ENCODE measurements around the gene DHCR24.

The DHCR24 gene

DNA sequence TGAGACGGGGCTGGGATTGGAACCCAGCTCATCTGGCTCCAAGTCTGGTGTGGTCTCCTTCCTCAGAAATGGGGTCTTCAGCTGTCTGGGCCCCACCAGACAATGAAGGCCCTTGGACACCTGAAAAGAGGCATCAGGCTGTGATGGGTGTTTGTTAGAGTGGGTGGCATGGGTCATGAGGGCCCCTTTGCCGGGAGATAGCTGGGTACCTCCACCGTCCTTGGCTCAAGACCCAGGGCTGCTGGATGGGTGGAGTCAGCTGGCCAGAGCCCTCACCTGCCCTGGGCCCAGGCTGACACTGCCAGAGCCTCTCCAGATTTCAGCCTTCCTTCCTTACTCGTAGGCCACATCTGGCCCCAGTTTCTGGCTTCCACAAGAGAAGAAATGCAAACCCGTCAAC, 72.4 kb downstream of the DHCR24 start:
- no peak for DNase-seq

DNA sequence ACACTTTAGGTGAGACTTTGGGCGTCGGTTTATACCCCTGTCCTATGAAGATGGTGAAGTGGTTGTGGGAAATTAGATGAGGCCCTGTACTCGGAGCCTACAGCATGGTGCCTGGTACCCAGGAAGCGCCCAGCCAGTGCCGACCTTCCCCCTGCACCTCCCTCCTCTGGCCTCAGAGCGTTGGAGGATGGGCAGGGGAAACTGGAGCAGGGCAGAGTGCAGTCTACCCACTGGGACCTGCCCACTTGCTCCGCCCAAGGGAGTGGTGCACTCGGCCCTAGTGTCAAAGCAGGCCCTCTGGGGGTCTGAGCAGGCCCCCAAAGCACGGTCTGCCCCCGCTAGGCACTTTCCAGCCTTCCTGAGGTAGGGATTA, 72.9 kb downstream of the DHCR24 start:
- DNase-seq, result no peak

DNA sequence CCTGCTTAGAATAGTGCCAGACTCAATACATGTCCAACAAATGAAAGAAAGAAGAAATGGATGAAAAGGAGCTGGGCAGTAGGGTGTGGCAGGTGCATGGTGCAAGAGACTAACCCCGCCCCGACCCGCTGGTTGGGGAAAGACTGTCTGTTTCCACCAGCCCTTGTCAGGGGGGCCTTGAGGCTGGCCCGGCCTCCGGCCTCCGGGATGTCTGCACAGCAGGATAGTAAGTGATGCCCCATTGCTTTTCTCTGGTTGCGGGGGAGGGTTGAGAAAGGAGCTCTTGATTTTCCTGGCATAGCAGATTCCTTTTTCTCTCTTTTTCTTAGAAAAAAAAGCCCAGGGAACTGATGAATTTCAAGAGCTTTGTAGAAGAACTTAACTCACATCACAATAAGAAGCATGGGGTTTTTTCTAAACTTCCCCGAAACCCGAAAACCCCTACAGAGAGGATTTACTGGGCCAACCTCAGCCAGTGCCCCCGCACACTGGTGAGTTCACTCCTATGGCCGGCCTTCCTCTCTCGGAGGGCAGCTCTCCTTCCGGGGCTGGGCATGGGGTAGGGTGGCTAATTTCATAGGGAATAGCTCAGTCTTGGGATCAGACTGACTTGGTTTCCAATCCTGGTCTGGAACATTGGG, 73.4 kb downstream of the DHCR24 start:
- no peak for DNase-seq

DNA sequence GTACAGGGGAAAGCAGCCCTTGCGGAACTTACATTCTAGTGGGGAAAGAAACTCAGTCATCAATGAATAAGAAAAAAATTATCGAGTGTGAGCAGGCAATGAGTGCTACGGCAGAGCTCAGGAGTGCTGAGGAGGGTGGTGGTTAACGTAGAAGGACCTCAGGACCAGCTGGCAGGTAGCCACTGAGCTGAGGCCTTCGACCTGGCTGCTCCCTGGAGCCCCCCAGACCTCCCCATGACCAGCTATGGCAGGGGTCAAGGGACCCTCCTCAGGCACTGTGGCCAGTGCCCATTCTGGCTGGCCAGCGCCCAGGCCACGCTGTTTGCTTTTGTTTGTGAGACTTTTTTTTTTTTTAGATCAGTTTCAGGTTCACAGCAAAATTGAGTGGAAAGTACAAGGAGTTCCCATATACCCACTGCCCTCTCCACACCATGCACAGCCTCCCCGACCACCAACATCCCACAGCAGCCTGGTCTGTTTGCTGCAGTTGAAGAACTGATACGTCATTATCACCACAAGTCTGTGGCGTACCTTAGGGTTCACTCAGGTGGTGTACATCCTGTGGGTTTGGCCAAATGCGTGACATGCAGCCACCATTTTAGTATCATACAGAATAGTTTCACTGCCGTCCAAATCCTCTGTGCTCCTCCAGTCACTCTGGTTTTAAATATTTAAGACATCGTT, 74.1 kb downstream of the DHCR24 start:
- no peak for DNase-seq

DNA sequence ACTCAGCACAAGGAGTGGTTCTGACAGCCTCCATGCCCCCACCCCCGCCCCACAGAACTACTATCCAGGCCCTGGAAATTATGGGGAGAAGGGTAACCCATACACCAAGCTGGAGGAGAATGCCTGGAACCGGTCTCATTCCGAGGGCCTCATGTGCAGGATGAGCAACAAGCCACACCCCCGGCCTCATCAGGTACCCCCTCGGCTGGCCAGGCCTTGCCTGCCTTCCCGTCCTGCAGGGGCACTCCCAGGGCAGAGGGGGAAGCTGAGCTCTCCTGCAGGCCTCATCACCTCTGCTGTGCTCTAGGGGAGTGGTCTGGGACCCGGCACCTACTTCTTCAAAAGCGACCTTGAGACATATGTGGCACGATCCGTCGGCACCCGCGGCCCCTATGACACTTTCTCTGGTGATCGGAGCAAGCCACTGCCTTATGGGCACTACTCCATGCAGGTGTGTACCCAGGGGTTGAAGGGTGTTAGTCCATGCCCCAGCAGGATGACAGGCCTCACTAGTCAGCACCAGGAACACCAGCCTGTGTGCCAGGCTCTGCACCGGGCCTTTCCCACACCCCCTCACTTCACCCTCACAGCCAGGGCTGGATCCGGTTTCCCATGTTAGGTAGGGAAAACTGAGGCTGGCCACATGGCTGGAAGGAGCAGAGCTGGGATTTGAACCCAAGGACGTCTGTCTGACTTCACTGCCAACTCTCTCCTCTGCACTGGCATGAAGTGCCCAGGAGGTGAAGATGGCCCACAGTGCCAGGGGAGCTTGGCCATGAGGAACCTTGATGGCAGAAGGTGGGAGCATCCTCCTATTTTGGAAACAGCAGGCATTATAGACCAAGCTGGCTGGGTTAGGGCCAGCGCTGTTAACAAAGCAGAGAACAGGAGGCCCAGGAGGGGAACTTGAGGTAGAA, 75.0 kb downstream of the DHCR24 start:
- no peak for DNase-seq

DNA sequence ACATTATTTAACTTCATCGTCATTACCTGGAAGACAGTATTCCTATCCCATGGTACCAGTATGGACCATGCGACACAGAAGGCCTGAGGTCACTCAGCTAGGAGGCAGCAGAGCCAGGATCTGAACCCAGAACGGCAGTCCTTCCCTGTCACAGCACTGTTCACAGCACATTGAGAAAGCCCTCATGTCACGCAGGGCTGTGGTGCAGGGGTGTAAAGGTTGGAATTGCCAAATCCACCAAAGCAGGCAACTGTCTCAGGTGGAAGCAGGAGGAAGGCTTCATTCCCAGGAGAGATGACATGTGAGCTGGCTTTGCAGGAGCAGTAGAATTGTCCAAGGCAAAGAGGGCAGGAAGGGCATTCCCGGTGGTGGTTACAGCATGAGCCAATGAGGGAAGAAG, 75.9 kb downstream of the DHCR24 start:
- no peak for DNase-seq

DNA sequence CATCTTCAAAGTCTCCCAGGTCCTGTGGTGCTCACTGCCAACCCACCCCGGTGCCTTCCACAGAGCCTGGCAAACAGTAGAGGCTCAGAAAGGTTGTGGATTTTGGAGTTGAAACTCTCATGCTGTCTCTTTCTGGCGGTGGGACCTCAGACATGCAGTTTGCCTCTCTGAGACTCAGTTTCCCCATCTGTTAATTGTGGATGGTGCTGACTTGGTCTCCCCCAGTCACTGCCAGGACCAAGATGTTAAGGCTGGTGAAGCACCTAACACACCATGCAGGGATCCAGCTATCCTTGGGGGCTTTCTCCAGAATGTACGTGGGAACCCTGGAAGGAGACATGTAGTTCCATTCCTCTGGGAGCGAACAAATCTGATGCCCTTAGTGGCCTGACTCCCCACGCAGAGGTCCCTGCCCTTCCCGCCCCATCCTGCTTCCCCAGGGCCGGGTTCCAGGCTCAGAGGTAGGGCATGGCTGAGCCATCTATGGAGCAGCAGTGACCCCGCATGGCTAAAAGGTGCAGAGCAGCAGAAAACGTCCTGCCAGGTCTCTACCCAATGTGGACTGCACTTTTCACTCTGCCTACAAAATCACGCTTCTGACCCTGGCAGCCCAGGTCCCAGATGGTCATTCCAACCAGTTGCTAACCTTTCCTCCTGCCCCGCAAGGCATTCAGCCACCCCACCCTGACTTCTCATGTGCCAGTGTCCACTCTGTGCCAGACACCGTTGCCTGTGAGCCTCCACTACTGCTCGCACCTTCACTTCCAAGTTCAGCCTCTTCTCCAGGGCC, 76.6 kb downstream of the DHCR24 start:
- peak in 1 of 2 experiments; percentile 41 for DNase-seq

DNA sequence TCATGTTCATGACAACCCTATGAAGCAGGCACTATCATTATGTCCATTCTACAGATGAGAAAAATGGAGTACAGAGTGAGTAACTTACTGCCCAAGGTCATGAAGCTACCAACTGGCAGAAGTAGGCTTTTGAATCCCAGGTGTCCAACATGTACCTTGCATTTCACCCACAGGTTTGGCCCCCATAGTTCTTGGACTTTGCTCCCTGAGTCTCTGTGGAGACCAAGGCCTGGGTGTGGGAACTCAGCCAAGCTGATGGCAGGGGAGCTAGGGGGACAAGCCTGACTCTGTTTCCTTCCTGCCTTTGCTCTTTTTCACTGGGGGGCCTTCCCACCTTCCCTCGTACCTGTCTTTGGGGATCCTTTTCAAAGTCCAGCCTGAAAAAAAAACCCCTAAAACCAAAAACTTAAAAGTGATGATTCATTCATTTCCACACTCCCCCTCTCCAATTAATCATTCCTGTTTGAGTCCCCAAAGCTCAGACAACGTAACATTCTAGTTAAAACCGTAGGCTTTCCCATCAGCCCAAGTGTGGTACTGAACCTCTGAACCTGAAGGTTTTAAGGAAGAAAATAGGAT, 77.4 kb downstream of the DHCR24 start:
- no peak for DNase-seq

DNA sequence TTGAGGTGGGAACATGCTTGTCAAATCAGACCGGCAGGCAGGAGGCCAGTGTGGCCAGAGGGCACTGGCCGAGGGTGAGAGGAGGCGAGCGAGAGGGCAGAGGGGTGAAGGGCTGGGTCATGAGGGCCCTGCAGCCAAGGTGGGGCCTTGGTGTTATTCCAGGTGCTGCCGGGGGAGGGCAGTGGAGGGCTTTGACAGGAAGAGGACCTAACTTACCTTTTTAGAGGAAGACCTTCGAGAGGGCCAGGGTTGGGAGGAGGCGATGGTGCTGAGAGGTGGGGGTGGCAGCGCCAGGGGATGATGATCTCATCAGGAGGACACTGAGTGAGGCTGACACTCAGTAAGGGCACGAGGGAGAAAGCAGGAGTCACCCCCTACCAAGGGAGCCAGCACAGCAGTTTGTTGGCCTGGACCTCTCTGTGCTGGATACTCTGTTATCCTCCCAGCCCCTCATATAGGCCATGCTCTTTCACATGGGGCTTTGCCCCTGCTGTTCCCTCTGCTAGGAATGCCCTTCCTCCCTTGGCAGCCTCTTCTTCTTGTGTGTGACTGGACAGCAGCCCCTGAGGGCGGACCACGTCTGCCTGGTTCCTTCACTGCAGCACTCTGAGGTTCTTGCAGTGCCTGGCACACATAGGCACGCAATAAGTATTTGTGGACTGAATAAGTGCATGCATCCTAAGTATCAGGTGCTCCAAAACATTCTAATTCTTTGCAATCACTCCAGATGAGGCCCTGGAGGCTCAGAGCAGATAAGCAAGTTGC, 78.4 kb downstream of the DHCR24 start:
- no peak for DNase-seq

DNA sequence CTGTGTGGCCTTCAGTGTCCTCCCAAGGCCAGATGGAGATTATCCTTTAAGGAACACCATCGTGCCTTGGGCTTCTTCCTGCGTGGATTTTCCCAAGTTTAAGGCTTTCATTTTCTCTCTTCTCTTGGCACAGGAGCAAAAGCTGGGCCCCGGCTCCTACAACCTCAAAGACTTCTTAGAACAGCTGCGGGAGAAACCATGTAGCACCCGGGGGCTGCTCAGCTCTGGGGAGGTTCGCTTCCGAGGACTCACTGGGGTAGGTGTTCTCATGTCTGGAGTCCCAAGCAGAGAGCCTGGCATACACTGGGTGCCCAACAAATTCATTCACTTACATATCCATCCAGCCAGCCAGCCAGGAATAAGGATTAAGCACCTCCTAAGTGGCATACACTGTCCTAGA, 79.2 kb downstream of the DHCR24 start:
- no peak for DNase-seq

DNA sequence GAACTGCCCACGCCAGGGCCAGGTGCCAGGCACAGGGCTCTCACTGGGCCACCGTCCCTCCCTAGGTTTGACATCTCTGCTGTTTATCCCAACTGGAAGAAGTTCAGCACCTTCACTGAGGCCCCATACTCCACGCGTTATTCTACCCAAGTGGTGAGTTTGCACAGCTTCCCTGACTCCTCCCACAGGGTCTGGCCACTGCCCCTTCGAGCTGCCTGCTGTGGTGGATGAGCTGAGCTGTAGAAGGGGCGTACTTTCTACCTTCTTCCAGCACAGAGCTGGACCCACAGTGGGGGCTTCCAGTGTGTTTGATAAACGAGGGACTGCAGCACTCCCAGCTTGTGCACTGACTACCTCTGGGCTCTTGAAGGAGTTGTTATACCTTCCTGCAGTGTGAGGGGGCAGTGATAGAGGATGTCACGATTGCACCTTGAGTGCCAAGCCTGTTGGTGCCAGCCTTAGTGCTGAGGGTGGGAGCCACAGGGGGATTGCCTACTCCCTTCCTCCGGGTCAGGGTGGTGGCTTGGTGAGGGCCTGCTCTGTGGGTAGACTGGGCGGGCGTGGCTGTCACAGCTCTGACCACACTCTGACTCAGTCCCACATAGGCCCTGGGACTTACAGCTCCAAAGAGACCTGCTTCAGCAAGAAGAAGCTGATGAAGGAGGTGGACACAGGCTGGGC, 79.9 kb downstream of the DHCR24 start:
- DNase-seq, result no peak

DNA sequence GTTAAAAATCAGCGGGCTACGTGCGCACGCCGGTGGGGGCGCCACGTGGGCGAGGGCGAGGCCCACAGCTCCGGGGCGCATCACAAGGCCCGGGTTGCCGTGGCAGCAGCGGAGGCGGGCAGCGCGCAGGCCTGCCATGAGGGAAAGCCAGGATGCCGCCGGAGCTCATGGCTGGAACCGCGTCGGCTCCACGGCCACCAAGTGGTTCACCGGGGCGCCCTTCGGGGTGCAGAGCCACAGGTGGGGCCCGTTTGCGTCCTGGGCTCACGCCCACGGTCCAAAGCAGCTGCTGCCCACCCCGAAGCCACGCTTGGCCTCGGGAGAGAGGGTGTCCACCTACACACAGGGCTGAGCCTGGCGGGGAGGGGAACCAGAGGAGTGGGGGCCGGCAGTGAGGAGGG, 81.0 kb downstream of the DHCR24 start:
- DNase-seq, result no peak

DNA sequence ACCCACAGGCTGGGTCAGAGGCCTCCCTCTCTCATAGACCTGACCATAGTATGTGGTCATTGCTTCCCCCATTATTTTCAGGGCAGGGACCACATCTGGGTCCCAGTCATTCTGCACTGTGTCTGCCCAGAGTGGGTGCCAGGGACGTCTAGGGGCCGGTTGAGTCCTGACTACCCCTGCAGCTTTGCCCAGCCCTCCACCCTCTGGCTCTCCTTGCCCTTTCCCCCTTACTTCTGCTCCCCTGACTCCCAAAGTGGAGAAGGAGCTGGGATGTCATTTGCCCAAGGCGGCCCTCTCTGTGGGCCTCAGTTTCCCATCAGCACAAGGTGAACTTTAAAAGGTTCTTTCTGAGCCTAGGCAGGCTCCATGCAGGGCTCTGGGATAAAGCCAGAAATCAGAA, 81.5 kb downstream of the DHCR24 start:
- no peak for DNase-seq

DNA sequence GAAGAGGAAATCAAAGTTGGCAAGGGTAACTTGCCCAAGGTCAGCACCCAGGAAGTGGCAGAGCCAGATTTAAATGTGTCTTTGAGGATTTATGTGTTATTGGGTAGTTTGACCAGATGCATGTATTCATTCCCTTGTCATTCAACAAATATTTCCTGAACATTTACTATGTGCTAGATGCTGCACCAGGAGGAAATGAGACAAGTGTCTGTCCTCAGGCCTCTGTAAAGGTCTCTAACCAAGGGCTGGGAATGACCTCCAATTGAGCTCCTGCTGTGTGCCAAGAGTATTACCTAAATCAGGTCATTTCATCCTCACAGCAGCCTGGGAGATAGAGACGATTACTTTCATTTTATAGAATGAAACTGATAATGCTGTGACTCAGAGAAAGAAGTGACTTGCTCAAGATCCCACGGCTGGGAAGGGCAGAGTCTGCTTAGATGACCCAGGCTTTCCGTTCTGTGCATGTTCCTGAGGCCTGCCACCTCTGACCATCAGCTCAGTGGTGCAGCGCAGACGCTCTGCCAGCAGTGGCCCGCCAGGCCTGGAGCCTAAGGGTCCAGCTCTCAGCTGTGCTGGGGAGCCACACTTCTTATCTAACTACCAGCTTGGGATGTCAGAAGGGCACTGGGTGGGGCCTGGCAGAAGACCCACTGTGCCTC, 82.4 kb downstream of the DHCR24 start:
- no peak for DNase-seq

DNA sequence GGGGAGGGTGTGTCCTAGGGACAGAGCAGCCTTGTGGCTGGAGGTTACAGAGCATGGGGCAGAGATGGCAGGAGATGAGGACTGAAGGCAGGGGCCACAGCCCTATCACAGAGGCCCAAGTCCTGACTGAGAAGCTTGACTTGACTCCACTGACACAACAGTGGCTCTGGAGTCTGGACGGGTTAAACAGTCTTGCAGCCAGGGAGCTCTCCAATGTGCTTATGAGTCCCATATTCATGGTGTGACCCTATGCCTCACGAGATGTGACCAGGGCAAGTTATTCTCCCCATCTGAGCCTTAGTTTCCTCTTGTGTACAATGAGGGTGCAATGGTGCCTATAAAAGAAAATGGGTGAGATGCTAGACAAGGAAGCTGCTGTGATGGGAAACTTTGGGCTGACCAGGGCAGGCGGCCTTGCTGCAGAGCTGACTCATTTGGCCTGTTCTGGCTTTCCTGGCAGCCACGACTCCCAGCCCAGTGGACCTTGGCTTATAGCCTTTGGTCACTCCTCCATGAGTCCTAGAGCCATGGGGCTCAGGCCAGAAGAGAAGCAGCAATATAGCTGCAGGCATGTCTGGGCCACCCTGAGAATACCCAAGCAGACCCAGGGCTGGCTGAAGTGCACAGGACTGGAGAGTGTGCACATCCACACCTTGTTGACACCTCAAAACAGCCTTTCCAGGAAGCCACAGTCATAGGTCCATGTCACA, 83.1 kb downstream of the DHCR24 start:
- no peak for DNase-seq

DNA sequence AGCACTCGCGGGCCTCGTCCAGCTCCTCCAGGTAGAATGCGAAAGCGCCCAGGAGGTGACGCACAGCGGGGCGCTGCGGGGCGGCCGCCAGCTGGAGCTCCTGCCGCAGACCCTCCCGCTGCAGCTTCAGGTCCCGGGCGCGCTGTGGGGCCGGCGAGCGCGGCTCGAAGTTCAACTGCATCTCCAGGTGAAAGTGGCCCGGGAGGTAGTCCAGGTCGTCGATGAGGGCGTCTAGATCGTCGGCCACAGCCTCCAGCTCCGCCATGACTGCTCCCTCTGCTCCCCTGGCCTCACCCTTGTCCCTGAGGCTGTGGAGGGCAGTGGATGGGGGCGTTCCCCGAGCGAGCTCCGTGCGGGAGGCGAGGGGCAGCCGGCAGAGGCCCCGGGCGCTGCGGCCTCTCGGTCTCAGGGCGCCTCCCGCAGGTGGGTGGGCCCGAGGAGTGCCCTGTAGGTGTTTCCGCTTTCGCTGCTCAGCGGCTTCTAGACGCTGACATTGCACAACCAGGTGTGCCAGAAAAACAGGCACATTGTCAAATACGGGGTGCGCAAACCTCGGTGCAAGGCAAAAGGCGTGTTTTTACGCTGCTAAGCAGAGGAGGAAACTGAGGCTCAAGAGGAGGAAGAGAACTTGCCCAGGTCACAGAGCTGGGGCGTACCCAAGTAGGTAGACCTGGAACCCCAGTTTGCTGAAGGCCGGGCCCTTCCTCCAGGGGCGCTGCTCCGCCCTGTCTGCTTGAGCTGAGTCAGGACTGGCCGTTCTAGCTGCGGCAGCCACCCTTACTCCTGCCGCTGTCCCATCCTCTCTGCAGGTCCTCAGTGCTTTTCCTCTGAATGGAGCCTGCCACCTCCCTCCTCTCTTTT, 85.9 kb downstream of the DHCR24 start, which contains the start of gene TTC22:
TSS of gene TTC22 (minus strand) at position 425 of the 861 bp plus-strand sequence. CDS start at position 265, 160 bp downstream.
- DNase-seq, result no peak

DNA sequence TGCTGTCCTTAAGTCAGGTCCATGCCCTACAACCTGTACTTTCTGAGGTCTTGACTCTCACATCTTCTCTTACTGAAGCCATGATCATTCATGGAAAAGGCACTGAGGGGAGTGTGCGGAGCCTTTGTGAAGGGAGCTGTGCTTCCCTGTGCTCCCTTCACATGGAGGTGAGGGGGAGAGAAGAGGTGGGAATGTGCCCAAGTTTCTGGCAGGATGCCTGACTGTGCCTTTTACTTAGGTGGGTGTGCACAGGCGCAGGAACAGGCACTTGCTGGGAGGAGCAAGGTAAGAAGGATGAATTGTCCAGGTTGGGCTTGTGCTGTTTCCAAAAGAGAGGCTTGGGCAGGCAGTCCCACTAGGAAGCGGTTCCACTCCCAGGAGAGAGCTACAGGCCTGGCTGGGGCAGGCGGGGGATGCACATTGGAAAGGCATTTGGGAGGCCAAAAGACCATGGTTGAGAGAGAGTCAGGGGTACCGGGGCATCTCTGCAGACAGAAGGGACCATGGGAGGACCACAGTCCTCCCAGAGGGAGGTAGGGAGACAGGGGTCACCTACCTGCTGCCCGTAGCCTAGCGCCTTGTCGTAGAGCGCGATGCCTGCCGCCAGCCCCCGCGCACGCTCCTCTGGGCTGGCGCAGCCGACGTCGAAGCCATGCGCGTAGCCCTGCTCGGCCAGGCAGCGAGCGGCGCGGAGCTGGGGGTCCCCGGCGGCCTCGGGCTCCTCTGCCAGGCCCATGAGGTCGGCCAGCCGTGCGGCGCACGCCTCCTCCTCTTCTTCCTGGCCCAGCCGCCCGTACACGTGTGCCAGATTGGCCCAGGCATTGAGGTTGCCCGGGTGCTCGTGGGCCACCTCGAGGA, 86.7 kb downstream of the DHCR24 start:
- no peak for DNase-seq

Measured in NCI-H187 (cell line).